ENCODE measurements around the gene IRS2. TPM values are rescaled to one million over a fixed set of nuclear protein-coding genes. Genes with fewer than 3 reads are reported as not detected.

Gene IRS2
- total and polyA plus RNA-seq, 2 experiments from 2014 or later, result 3.4 to 7.7 TPM

- H3K4me2 ChIP-seq (ENCODE audit: unreplicated experiment), result no peak overlapping the region
- H3K79me2 ChIP-seq (ENCODE audit: insufficient read depth), result peaks cover 85% of the 10 kb centered on the region
- in situ Hi-C loops (cut with MboI), result no loop called here
- H3K9ac ChIP-seq, result no peak overlapping the region
- H3K4me3 ChIP-seq, result no peak overlapping the region
- H3K9me2 ChIP-seq (ENCODE audit: insufficient read depth), result no peaks in the 10 kb centered on the region
- H4K20me1 ChIP-seq (ENCODE audit: insufficient read depth), result no peaks in the 10 kb centered on the region; the same call in 1 of the 2 replicates
- 0 out of 2 replicates have a peak, but pooled peaks cover 13% of the 10 kb centered on the region for H3K36me3 ChIP-seq (ENCODE audit: low read depth)
- H3F3A ChIP-seq (ENCODE audit: insufficient read depth), result 0 out of 2 replicates have a peak, but pooled peaks cover 7% of the 10 kb centered on the region
- no peak overlapping the region for H2AFZ ChIP-seq
- no peaks in the 10 kb centered on the region for H3K27me3 ChIP-seq (replicated peaks; ENCODE audit: insufficient read depth)
- no peaks in the 10 kb centered on the region for H3K4me1 ChIP-seq (ENCODE audit: insufficient read depth)
- H3K9me3 ChIP-seq (ENCODE audit: low read depth), result no peaks in the 10 kb centered on the region
- TF ChIP-seq EZH2phosphoT487 (IDR thresholded peaks at IDR 0.05; ENCODE audit: insufficient read depth, low read depth) (no peak), EZH2 (IDR thresholded peaks at IDR 0.05; ENCODE audit: insufficient read depth, poor library complexity, severe bottlenecking) (no peak)
- H3K27ac ChIP-seq, result no peak overlapping the region
- DNase-seq, result no peak
- 95 to 98% methylated on average over 4 of the region's 4 CpGs for WGBS, 2 experiments (ENCODE audit: low coverage in 1 of 2, low lambda C conversion rate in 2 of 2, missing lambda C conversion rate in 2 of 2)
Observed at GRCh38 chr13:109769275-109769674, 17.1 kb downstream of the IRS2 start.

- no peak overlapping the region for H3K4me2 ChIP-seq (ENCODE audit: unreplicated experiment)
- H3K9ac ChIP-seq, result no peak overlapping the region
- no peak overlapping the region for H3K4me3 ChIP-seq
- in situ Hi-C loops (cut with MboI), result no loop called here
- no peaks in the 10 kb centered on the region for H3K9me3 ChIP-seq (ENCODE audit: low read depth)
- H3K36me3 ChIP-seq (ENCODE audit: low read depth), result 0 out of 2 replicates have a peak, but pooled peaks cover 13% of the 10 kb centered on the region
- DNase-seq, result no peak
- H3K79me2 ChIP-seq (ENCODE audit: insufficient read depth), result peaks cover 85% of the 10 kb centered on the region
- 91% methylated on average over 10 of the region's 10 CpGs for WGBS, 2 experiments (ENCODE audit: low coverage in 1 of 2, low lambda C conversion rate in 2 of 2, missing lambda C conversion rate in 2 of 2)
- H3F3A ChIP-seq (ENCODE audit: insufficient read depth), result 0 out of 2 replicates have a peak, but pooled peaks cover 7% of the 10 kb centered on the region
- TF ChIP-seq EZH2 (IDR thresholded peaks at IDR 0.05; ENCODE audit: insufficient read depth, poor library complexity, severe bottlenecking), result no peak
- no peak for TF ChIP-seq EZH2phosphoT487 (IDR thresholded peaks at IDR 0.05; ENCODE audit: insufficient read depth, low read depth)
- no peak overlapping the region for H2AFZ ChIP-seq
- H3K27ac ChIP-seq, result no peak overlapping the region
- no peaks in the 10 kb centered on the region for H3K27me3 ChIP-seq (replicated peaks; ENCODE audit: insufficient read depth)
- H3K4me1 ChIP-seq (ENCODE audit: insufficient read depth), result no peaks in the 10 kb centered on the region
- H3K9me2 ChIP-seq (ENCODE audit: insufficient read depth), result no peaks in the 10 kb centered on the region
- no peaks in the 10 kb centered on the region; the same call in none of the 2 replicates for H4K20me1 ChIP-seq (ENCODE audit: insufficient read depth)
Observed at GRCh38 chr13:109768616-109769015, 17.8 kb downstream of the IRS2 start.

GRCh38 chr13:109768176-109768575, 18.2 kb downstream of the IRS2 start:
- Histone ChIP-seq H3K9ac (no peak overlapping the region), H3K4me2 (ENCODE audit: unreplicated experiment) (no peak overlapping the region), H3K9me3 (ENCODE audit: low read depth) (no peaks in the 10 kb centered on the region), H3K27ac (no peak overlapping the region), H3K9me2 (ENCODE audit: insufficient read depth) (no peaks in the 10 kb centered on the region), H3K4me3 (no peak overlapping the region), H3F3A (ENCODE audit: insufficient read depth) (0 out of 2 replicates have a peak, but pooled peaks cover 7% of the 10 kb centered on the region), H3K4me1 (ENCODE audit: insufficient read depth) (no peaks in the 10 kb centered on the region), H3K79me2 (ENCODE audit: insufficient read depth) (peaks cover 85% of the 10 kb centered on the region), H3K36me3 (ENCODE audit: low read depth) (0 out of 2 replicates have a peak, but pooled peaks cover 13% of the 10 kb centered on the region), H3K27me3 (replicated peaks; ENCODE audit: insufficient read depth) (no peaks in the 10 kb centered on the region), H4K20me1 (ENCODE audit: insufficient read depth) (peaks cover 3% of the 10 kb centered on the region), H2AFZ (no peak overlapping the region)
- WGBS, 2 experiments (ENCODE audit: low coverage in 1 of 2, low lambda C conversion rate in 2 of 2, missing lambda C conversion rate in 2 of 2), result 97 to 100% methylated on average over 2 of the region's 2 CpGs
- no peak for DNase-seq
- in situ Hi-C loops (cut with MboI), result no loop called here
- TF ChIP-seq EZH2phosphoT487 (IDR thresholded peaks at IDR 0.05; ENCODE audit: insufficient read depth, low read depth) (no peak), EZH2 (IDR thresholded peaks at IDR 0.05; ENCODE audit: insufficient read depth, poor library complexity, severe bottlenecking) (no peak)

DNA sequence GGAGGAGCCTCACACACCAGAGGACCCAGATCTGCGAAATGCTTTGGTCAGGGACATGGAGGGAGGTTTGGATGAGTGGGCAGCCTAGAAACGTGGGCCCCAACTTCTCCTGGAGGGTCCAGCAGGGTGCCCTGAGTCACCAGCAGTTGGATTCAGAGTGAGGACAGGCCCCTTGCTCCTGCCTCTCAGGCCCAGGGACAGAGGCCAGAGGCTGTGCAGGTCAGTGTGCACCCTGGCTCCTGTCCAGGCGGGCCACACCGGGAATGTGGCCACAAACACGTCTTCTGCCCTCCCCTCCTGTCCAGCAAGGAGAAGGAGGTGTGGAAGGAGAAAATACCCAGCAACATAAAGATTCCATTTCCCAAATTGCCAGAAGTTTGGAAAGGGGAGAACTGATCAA, 19.4 kb downstream of the IRS2 start:
- H3K27ac ChIP-seq, result no peak overlapping the region
- 0 out of 2 replicates have a peak, but pooled peaks cover 7% of the 10 kb centered on the region for H3F3A ChIP-seq (ENCODE audit: insufficient read depth)
- no peak for DNase-seq
- WGBS, 2 experiments (ENCODE audit: low coverage in 1 of 2, low lambda C conversion rate in 2 of 2, missing lambda C conversion rate in 2 of 2), result 74 to 86% methylated on average over 5 of the region's 5 CpGs
- in situ Hi-C loops (cut with MboI), result no loop called here
- no peak overlapping the region for H2AFZ ChIP-seq
- 0 out of 2 replicates have a peak, but pooled peaks cover 10% of the 10 kb centered on the region for H3K36me3 ChIP-seq (ENCODE audit: low read depth)
- no peaks in the 10 kb centered on the region for H3K4me1 ChIP-seq (ENCODE audit: insufficient read depth)
- TF ChIP-seq EZH2phosphoT487 (IDR thresholded peaks at IDR 0.05; ENCODE audit: insufficient read depth, low read depth) (no peak), EZH2 (IDR thresholded peaks at IDR 0.05; ENCODE audit: insufficient read depth, poor library complexity, severe bottlenecking) (no peak)
- H3K4me3 ChIP-seq, result no peak overlapping the region
- peaks cover 88% of the 10 kb centered on the region for H3K79me2 ChIP-seq (ENCODE audit: insufficient read depth)
- H3K27me3 ChIP-seq (replicated peaks; ENCODE audit: insufficient read depth), result no peaks in the 10 kb centered on the region
- H4K20me1 ChIP-seq (ENCODE audit: insufficient read depth), result peaks cover 8% of the 10 kb centered on the region
- H3K4me2 ChIP-seq (ENCODE audit: unreplicated experiment), result no peak overlapping the region
- no peaks in the 10 kb centered on the region for H3K9me2 ChIP-seq (ENCODE audit: insufficient read depth)
- H3K9me3 ChIP-seq (ENCODE audit: low read depth), result no peaks in the 10 kb centered on the region
- no peak overlapping the region for H3K9ac ChIP-seq
